ENCODE results near the gene DHRS4. TPM values are rescaled to one million over a fixed set of nuclear protein-coding genes. Genes with fewer than 3 reads are reported as not detected.

The DHRS4 gene
- 26.1 and 32.0 TPM in 2 replicates for total RNA-seq

DNA sequence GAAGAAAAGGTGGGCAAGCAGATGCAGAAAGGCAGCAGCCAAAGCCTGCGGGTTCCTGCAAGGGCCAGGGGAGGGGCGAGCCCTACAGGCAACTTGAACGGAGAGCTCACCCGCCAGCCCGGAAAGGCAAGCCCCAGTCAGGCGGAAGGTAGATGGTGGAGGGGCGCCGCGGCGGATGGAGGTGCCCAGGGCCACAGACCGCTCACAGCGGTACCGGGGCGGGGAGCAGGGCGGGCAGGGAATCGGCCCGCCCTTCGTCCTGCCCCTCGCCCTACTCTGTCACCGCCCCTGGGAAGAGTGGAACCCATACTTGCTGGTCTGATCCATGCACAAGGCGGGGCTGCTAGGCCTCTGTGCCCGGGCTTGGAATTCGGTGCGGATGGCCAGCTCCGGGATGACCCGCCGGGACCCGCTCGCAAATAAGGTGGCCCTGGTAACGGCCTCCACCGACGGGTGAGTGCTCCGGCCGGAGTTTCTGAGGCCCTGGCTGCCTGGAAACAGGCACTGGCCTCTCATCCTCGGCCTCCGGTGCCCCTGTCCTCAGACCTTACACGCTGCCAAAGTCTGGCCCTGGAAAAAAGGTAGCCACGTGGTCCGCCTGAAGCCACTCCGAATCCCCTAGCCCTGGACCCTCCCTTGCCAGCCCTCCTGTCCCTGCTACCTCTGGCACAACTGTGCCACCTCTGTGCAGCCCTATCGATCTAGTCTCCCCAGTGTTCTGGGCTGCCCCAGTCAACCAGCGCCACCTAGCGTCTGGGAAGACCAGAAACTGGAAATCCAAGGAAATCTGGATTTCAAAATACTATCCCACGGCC lies at the start of gene DHRS4:
Gene DHRS4 (plus strand): TSS at position 307 of the 815 bp plus-strand sequence. CDS start 19 bp downstream, at position 326.

DNA sequence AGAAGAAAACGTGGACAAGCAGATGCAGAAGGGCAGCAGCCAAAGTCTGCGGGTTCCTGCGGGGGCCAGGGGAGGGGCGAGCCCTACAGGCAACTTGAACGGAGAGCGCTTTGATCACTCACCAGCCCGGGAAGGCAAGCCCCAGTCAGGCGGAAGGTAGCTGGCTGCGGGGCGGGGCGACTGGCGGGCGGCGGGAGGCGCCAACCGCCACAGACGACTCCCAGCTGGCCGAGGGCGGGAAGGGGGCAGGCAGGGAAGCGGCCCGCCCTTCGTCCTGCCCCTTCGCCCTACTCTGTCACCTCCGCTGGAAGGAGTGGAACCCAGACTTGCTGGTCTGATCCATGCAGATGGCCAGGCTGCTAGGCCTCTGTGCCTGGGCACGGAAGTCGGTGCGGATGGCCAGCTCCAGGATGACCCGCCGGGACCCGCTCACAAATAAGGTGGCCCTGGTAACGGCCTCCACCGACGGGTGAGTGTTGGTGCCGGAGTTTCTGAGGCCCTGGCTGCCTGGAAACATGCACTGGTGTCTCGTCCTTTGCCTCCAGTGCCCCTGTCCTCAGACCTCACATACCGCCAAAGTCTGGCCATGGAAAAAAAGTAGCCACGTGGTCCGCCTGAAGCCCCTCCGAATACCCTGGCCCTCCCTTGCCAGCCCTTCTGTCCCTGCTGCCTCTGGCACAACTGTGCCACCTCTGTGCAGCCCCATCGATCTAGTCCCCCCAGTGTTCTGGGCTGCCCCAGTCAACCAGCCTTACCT lies 35.2 kb downstream of the DHRS4 start, which contains the start of gene DHRS4L2:
Gene DHRS4L2 (plus strand): TSS at position 323 of the 757 bp plus-strand sequence. CDS start 19 bp downstream, at position 342.

Other genes starting within 250 kb of the DHRS4 start
- 9.3 and 12.0 TPM in 2 replicates for gene DHRS4L2, start 35.2 kb downstream of the DHRS4 start, total RNA-seq
- gene CARMIL3, start 98.2 kb downstream of the DHRS4 start, total RNA-seq, result 0.22 and 0.52 TPM in 2 replicates
- under 0.01 TPM in 1 of 2 replicates, not detected in the other for gene CPNE6, start 117.8 kb downstream of the DHRS4 start, total RNA-seq
- gene PCK2, start 140.5 kb downstream of the DHRS4 start, total RNA-seq, result 26.2 and 33.6 TPM in 2 replicates
- 53.7 and 56.6 TPM in 2 replicates for gene DCAF11, start 161.0 kb downstream of the DHRS4 start, total RNA-seq
- gene NRL, start 161.2 kb downstream of the DHRS4 start, total RNA-seq, result 0.76 and 1.4 TPM in 2 replicates
- 0.26 and 0.32 TPM in 2 replicates for gene FITM1, start 176.9 kb downstream of the DHRS4 start, total RNA-seq
- 104 and 119 TPM in 2 replicates for gene PSME1, start 182.4 kb downstream of the DHRS4 start, total RNA-seq
- 9.5 and 11.9 TPM in 2 replicates for gene EMC9, start 187.8 kb downstream of the DHRS4 start, total RNA-seq
- gene PSME2, start 192.8 kb downstream of the DHRS4 start, total RNA-seq, result 73.3 and 80.2 TPM in 2 replicates
- 28.9 and 37.8 TPM in 2 replicates for gene RNF31, start 193.7 kb downstream of the DHRS4 start, total RNA-seq
- gene IRF9, start 207.5 kb downstream of the DHRS4 start, total RNA-seq, result 76.1 and 78.0 TPM in 2 replicates
- gene REC8, start 218.3 kb downstream of the DHRS4 start, total RNA-seq, result 1.3 and 1.8 TPM in 2 replicates
- gene IPO4, start 235.0 kb downstream of the DHRS4 start, total RNA-seq, result 33.1 and 35.9 TPM in 2 replicates
- 71.9 and 83.6 TPM in 2 replicates for gene TM9SF1, start 241.7 kb downstream of the DHRS4 start, total RNA-seq

Measured in articular chondrocyte of knee joint (primary cell).